GM12878 (cell line): ENCODE measurements around the gene VTI1A. TPM values are rescaled to one million over a fixed set of nuclear protein-coding genes. Genes with fewer than 3 reads are reported as not detected.

Experiments
- ATAC-seq: fragments of 200-7000 bp; cut with Tn5 transposase; 3 replicates; pipeline ENCODE4 v1.9.1; 2020; ENCODE audit warnings: mild to moderate bottlenecking, moderate library complexity
- BruUV-seq: library from RNA; stranded (reverse); fragments of 400-500 nt; replicated peaks from 2 replicates; lab custom pipeline; 2021; lab: Mats Ljungman, UMichigan
- CTCF ChIA-PET: fragments of 300-600 bp; sonication (Branson Sonifier 250); formaldehyde crosslinking; extraction: SDS; loops from one replicate; lab custom pipeline; 2021; ENCODE audit warnings: inconsistent platforms; lab: Yijun Ruan, JAX
- POLR2A ChIA-PET: fragments of 350-600 bp; formaldehyde crosslinking; extraction: SDS; loops from one replicate; lab custom pipeline; 2021; ENCODE audit warnings: inconsistent platforms; lab: Charles Lee
- RAD21 ChIA-PET: fragments of 300-600 bp; sonication (Branson Sonifier 250); formaldehyde crosslinking; loops from one replicate; lab custom pipeline; 2023; ENCODE audit warnings: antibody characterized with exemption; ENCODE audit not compliant: unreplicated experiment; lab: Charles Lee
- SMC1A ChIA-PET: fragments of 300-600 bp; sonication (Branson Sonifier 250); formaldehyde crosslinking; loops from one replicate; lab custom pipeline; 2023; ENCODE audit not compliant: unreplicated experiment, uncharacterized antibody; lab: Charles Lee
- DNase-seq: peaks from one replicate; pipeline ENCODE4 v3.0.0-alpha.2; 2011; ENCODE audit warnings: low read depth, low spot score
- FAIRE-seq: peaks from 3 replicates; lab custom pipeline; 2011; peaks lifted over from hg19 to GRCh38; lab: Jason Lieb, UNC
- H2AFZ ChIP-seq: 2 replicates; pipeline ENCODE4 v1.6.0; 2011; ENCODE audit warnings: low read depth, low read length, control low read depth; ENCODE audit not compliant: control insufficient read depth
- H3K27ac ChIP-seq: 2 replicates; pipeline ENCODE4 v1.5.1; 2011; ENCODE audit warnings: control low read depth; ENCODE audit not compliant: control insufficient read depth, insufficient read depth
- H3K27me3 ChIP-seq, 2 experiments: replicated peaks in 1 of 2; 2 replicates each; pipeline versions ENCODE4 v1.6.0 to v1.6.1; 2011; ENCODE audit warnings: low read length in 1 of 2; ENCODE audit not compliant: control insufficient read depth in 2 of 2, insufficient read depth in 2 of 2
- H3K36me3 ChIP-seq, 2 experiments: 2 replicates each; pipeline ENCODE4 v1.5.1; 2011; ENCODE audit warnings: low read length in 1 of 2; ENCODE audit not compliant: control insufficient read depth in 2 of 2, insufficient read depth in 2 of 2
- H3K4me1 ChIP-seq: 2 replicates; pipeline ENCODE4 v1.6.1; 2011; ENCODE audit warnings: mild to moderate bottlenecking, low read length, moderate library complexity, mixed read lengths; ENCODE audit not compliant: control insufficient read depth, insufficient read depth
- H3K4me2 ChIP-seq: 2 replicates; pipeline ENCODE4 v1.6.0; 2011; ENCODE audit warnings: control low read depth; ENCODE audit not compliant: control insufficient read depth, insufficient read depth
- H3K4me3 ChIP-seq: fragments of 200-600 bp; sonication (generic); 2 replicates; pipeline ENCODE4 v1.5.1; 2016
- H3K79me2 ChIP-seq: 2 replicates; pipeline ENCODE4 v1.6.0; 2011; ENCODE audit warnings: low read length; ENCODE audit not compliant: control insufficient read depth, insufficient read depth
- H3K9ac ChIP-seq: 2 replicates; pipeline ENCODE4 v1.8.0; 2011; ENCODE audit warnings: low read length, control low read depth, mixed read lengths; ENCODE audit not compliant: control insufficient read depth, insufficient read depth
- H3K9me3 ChIP-seq: replicated peaks from 3 replicates; pipeline ENCODE4 v1.5.1; 2011; ENCODE audit warnings: mild to moderate bottlenecking, low read length; ENCODE audit not compliant: control insufficient read depth, insufficient read depth
- H4K20me1 ChIP-seq: 2 replicates; pipeline ENCODE4 v1.6.0; 2011; ENCODE audit not compliant: control insufficient read depth, insufficient read depth
- CHD4 ChIP-seq: fragments of 200-600 bp; sonication (generic); IDR thresholded peaks from 2 replicates; pipeline ENCODE4 v1.6.1; 2016; ENCODE audit warnings: mild to moderate bottlenecking
- CREB1 ChIP-seq: IDR thresholded peaks from 2 replicates; pipeline ENCODE4 v1.6.1; 2012; ENCODE audit warnings: low read depth, mild to moderate bottlenecking, inconsistent platforms
- EED ChIP-seq: sonication (generic); IDR thresholded peaks from 2 replicates; pipeline ENCODE4 v1.6.1; 2016; ENCODE audit warnings: antibody characterized with exemption, low read depth
- GABPA ChIP-seq: IDR thresholded peaks from 2 replicates; pipeline ENCODE4 v1.6.1; 2014; ENCODE audit warnings: antibody characterized with exemption, low read depth, mild to moderate bottlenecking, inconsistent platforms
- KDM1A ChIP-seq: fragments of 200-600 bp; sonication (generic); IDR thresholded peaks from 2 replicates; pipeline ENCODE4 v1.6.1; 2016; ENCODE audit warnings: borderline replicate concordance
- KLF5 ChIP-seq: fragments of 450-650 bp; IDR thresholded peaks from 2 replicates; pipeline ENCODE4 v1.6.1; 2014; ENCODE audit warnings: mild to moderate bottlenecking; ENCODE audit not compliant: partially characterized antibody
- MEF2A ChIP-seq: IDR thresholded peaks from 2 replicates; pipeline ENCODE4 v1.6.1; 2011; ENCODE audit warnings: low read depth, mild to moderate bottlenecking, low read length, moderate library complexity; ENCODE audit not compliant: insufficient read depth
- TARDBP ChIP-seq: IDR thresholded peaks from 2 replicates; pipeline ENCODE4 v1.6.1; 2016; ENCODE audit warnings: borderline replicate concordance
- TCF12 ChIP-seq: IDR thresholded peaks from 2 replicates; pipeline ENCODE4 v1.6.1; 2011; ENCODE audit warnings: low read depth, mild to moderate bottlenecking, low read length
- ZNF384 ChIP-seq: IDR thresholded peaks from 2 replicates; pipeline ENCODE4 v1.6.1; 2012; ENCODE audit warnings: low read depth, mild to moderate bottlenecking, low read length, improper control_type of control experiment, borderline replicate concordance
- WGBS: methylation state at CpG from one replicate; pipeline ENCODE4 v1.1.6; 2016; ENCODE audit warnings: low lambda C conversion rate; ENCODE audit not compliant: insufficient replicate concordance, insufficient coverage; ENCODE audit errors: missing lambda C conversion rate; 5-methylcytosine and 5-hydroxymethylcytosine counted together
- in situ Hi-C: fragments of 300-500 bp; cut with MboI; formaldehyde crosslinking; loops from 9 replicates; pipeline ENCODE4 v1.14.3; 2018; ENCODE audit warnings: mixed read lengths
- intact Hi-C: fragments of 100-400 bp; cut with micrococcal nuclease; formaldehyde crosslinking; loops from one replicate; pipeline ENCODE4 v1.14.2; 2022; ENCODE audit not compliant: unreplicated experiment
- polyA plus RNA-seq, 11 experiments: library from polyadenylated mRNA; depleted of rRNA in 4 of 11; unstranded in 6 of 11; stranded (reverse) in 5 of 11; fragments of >200 nt; fragmentation: Nextera tagmentation in 4 of 11; fragmentation: Illumina TruSeq in 1 of 11; extraction: Ambion mirVana in 4 of 11; extraction: Trizol in 1 of 11; gene quantifications; 1 replicate in 1 of 11; 2 replicates in 10 of 11; pipeline versions ENCODE4 v1.2.1 to v1.2.3, GENCODE V29; 2011 to 2016; ENCODE audit warnings: inconsistent platforms in 2 of 11, missing spikeins in 2 of 11, low read depth in 1 of 11
- total RNA-seq, 4 experiments: library from RNA; depleted of rRNA in 3 of 4; stranded (reverse); fragments of >200 nt in 3 of 4; fragmentation: Illumina TruSeq in 1 of 4; extraction: Trizol in 1 of 4; gene quantifications; 2 replicates each; pipeline versions ENCODE4 v1.2.1 to v1.2.3, GENCODE V29; 2013 to 2021
- TF ChIP-seq, protein P1 (sequence below): IDR thresholded peaks from 2 replicates; pipeline ENCODE4 v1.6.1; 2012; ENCODE audit warnings: improper control_type of control experiment, low read depth, low read length; ENCODE audit not compliant: insufficient replicate concordance

Gene VTI1A
- total and polyA plus RNA-seq, 10 of the 15 experiments (the other 5 are each of a cell fraction or from before 2014, with no cell fraction given) = 12.4 to 43.2 (median 27.5) TPM

- in situ Hi-C loops = no loop called here
Measured at GRCh38 chr10:112706577-112706976, 259.6 kb downstream of the VTI1A start.

More at GRCh38 chr10:112706577-112706976, 259.6 kb downstream of the VTI1A start:
- intact Hi-C loops = no loop called here
- Histone ChIP-seq H3K4me1 (no peaks in the 10 kb centered on the region), H3K36me3 (no peaks in the 10 kb centered on the region), H4K20me1 (no peaks in the 10 kb centered on the region), H3K9ac (no peak overlapping the region), H3K9me3 (no peaks in the 10 kb centered on the region), H3K27me3 (no peaks in the 10 kb centered on the region), H3K4me2 (no peak overlapping the region), H3K4me3 (no peak overlapping the region), H3K27ac (no peak overlapping the region), H3K79me2 (no peaks in the 10 kb centered on the region), H2AFZ (no peak overlapping the region)
- ChIA-PET CTCF (interaction anchor here (0.6 to 1.6 kb wide), 3 partner anchors 15 to 233 kb away, joined by 3 to 4 read pairs (median 3); no protein-coding TSS in a partner anchor), POLR2A (no interaction called here), RAD21 (no interaction called here), SMC1A (no interaction called here)
- ATAC-seq (no peak), FAIRE-seq (no peak), DNase-seq (no peak)
- no TSS peak for BruUV-seq
- TF ChIP-seq CREB1 (no peak), GABPA (no peak), ZNF384 (no peak), EED (no peak), TCF12 (no peak), KLF5 (no peak), TARDBP (no peak), CHD4 (no peak), MEF2A (no peak), KDM1A (no peak)
- TF ChIP-seq, protein P1, sequence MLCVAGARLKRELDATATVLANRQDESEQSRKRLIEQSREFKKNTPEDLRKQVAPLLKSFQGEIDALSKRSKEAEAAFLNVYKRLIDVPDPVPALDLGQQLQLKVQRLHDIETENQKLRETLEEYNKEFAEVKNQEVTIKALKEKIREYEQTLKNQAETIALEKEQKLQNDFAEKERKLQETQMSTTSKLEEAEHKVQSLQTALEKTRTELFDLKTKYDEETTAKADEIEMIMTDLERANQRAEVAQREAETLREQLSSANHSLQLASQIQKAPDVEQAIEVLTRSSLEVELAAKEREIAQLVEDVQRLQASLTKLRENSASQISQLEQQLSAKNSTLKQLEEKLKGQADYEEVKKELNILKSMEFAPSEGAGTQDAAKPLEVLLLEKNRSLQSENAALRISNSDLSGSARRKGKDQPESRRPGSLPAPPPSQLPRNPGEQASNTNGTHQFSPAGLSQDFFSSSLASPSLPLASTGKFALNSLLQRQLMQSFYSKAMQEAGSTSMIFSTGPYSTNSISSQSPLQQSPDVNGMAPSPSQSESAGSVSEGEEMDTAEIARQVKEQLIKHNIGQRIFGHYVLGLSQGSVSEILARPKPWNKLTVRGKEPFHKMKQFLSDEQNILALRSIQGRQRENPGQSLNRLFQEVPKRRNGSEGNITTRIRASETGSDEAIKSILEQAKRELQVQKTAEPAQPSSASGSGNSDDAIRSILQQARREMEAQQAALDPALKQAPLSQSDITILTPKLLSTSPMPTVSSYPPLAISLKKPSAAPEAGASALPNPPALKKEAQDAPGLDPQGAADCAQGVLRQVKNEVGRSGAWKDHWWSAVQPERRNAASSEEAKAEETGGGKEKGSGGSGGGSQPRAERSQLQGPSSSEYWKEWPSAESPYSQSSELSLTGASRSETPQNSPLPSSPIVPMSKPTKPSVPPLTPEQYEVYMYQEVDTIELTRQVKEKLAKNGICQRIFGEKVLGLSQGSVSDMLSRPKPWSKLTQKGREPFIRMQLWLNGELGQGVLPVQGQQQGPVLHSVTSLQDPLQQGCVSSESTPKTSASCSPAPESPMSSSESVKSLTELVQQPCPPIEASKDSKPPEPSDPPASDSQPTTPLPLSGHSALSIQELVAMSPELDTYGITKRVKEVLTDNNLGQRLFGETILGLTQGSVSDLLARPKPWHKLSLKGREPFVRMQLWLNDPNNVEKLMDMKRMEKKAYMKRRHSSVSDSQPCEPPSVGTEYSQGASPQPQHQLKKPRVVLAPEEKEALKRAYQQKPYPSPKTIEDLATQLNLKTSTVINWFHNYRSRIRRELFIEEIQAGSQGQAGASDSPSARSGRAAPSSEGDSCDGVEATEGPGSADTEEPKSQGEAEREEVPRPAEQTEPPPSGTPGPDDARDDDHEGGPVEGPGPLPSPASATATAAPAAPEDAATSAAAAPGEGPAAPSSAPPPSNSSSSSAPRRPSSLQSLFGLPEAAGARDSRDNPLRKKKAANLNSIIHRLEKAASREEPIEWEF = no peak
- WGBS = 96% methylated on average over 6 of the region's 6 CpGs
